Suprapubic skin (tissue), 3 donors: ENCODE results near the gene PAK5.

Source experiments
- POLR2A ChIP-seq, 2 donors: fragments of 450-650 bp; IDR thresholded peaks; one replicate each; pipeline ENCODE4 v1.6.1; 2017; ENCODE audit warnings: antibody characterized with exemption in 2 of 2, mild to moderate bottlenecking in 2 of 2, moderate library complexity in 2 of 2
- TF ChIP-seq, protein P1 (sequence below), 2 donors: fragments of 200-600 bp in 1 of 2; fragments of 450-650 bp in 1 of 2; sonication (generic) in 1 of 2; IDR thresholded peaks; one replicate each; pipeline ENCODE4 v1.5.1; 2016 to 2019; ENCODE audit warnings: antibody characterized with exemption in 2 of 2, mild to moderate bottlenecking in 1 of 2, moderate library complexity in 1 of 2

DNA sequence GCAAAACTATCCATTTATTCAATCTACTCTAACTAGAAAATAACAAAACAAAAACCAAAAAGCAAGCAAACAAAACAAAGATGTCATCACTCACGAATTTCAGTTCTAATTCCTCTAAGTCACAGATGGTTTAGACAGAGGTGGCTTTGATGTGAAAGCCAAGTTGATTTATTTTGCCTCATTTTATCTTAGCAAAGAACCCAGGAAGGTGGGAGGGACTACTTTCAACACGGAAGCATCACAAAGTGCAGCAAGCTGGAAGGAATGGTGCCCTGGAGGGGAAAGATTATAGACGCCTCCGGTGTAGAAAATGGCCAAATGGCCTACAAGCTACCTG, 236.1 kb downstream of the PAK5 start:
- TF ChIP-seq, protein P1, sequence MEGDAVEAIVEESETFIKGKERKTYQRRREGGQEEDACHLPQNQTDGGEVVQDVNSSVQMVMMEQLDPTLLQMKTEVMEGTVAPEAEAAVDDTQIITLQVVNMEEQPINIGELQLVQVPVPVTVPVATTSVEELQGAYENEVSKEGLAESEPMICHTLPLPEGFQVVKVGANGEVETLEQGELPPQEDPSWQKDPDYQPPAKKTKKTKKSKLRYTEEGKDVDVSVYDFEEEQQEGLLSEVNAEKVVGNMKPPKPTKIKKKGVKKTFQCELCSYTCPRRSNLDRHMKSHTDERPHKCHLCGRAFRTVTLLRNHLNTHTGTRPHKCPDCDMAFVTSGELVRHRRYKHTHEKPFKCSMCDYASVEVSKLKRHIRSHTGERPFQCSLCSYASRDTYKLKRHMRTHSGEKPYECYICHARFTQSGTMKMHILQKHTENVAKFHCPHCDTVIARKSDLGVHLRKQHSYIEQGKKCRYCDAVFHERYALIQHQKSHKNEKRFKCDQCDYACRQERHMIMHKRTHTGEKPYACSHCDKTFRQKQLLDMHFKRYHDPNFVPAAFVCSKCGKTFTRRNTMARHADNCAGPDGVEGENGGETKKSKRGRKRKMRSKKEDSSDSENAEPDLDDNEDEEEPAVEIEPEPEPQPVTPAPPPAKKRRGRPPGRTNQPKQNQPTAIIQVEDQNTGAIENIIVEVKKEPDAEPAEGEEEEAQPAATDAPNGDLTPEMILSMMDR (IDR thresholded peaks at IDR 0.05), result no peak
- TF ChIP-seq POLR2A (IDR thresholded peaks at IDR 0.05), result no peak
